Measurements from ENCODE around the gene ENC1.

The ENC1 gene

GRCh38 chr5:74655716-74656115 lies 15.2 kb upstream of the ENC1 start:
- DNase-seq: no peak

DNA sequence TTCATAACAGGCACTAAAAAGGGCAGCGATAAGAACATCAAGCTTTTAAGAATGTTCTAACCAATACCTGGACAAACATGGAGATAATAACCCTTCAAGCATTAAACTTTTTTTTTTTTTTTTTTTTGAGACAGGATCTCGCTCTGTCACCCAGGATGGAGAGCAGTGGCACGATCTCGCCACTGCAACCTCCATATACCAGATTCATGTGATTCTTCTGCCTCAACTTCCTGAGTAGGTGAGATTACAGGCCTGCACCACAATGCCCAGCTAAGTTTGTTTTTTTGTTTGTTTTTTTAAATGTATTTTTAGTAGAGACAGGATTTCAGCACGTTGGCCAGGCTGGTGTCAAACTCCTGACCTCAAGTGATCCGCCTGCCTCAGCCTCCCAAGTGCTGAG lies 14.7 kb upstream of the ENC1 start:
- DNase-seq: no peak

DNA sequence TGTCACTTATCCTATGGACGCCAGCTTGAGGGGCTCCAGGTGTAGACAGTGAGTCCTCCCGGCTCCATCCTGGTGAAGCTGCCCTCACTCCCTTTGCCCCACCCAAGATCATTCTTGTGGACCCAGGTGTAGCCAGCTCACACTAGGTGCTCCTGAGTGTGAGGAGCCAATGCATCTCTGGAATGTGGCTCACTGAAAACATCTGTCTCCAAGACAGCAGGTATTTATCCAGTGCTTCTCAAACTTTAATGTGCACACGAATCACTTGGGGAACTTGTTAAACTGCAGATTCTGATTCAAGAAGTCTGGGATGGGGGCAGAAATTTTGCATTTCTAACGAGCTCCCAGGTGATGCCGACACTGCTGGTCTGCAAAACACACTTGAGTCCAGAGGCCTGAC lies 13.5 kb upstream of the ENC1 start:
- no peak for DNase-seq

GRCh38 chr5:74652576-74652975 lies 12.0 kb upstream of the ENC1 start:
- no peak for DNase-seq

- no peak for DNase-seq
Measured at GRCh38 chr5:74651710-74652109, 11.2 kb upstream of the ENC1 start.

DNA sequence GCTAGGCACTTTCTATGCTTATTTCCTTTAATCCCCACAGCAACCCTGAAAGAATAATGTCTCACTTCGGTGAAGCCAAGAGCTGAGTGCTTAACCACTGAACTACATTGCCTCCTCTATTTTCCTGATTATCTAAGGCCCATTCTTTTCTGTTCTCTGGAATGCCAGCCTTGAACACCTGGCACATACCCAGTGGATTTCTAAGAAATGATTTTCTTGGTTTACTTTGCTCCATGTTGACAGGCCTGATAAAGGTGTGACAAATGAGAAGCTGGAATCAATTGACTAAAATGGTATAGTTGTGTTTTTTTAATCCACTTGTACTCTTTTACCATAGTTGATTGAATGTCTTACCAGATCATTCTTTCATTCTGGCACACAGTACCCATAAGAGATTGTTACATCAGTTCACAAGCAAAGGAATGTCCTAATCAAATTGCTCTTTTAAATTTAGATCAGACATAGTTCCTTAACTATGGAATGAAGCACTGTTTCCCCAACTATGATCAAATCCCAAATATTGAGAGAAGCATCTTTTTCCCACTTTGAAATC lies 9.0 kb upstream of the ENC1 start:
- DNase-seq: no peak

DNA sequence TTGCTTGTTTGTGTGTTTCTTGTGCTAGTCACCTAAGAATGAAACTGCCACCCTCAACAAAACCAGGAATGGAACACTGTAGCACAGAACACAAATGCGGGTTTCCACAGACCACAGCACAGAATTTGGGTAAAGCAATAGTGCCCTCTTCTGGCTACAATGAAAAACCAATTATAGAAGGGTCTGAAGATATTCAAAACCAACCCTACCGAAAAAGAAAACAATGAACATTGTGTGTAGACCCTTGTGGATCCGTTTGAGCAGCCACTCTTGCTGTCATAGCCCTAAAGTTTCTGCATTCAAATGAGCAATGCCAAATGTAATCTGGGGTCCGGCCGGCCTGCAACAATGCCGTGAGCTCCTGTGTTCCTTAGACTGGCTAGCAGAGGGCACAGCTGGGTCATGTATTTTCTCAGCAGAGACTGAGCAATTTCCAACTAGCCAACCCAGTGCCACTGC lies 8.3 kb upstream of the ENC1 start:
- peak; percentile 64 for DNase-seq

- DNase-seq: peak; percentile 57
Measured at GRCh38 chr5:74647096-74647495, 6.6 kb upstream of the ENC1 start.

GRCh38 chr5:74643111-74643562 lies 2.6 kb upstream of the ENC1 start:
- no peak for DNase-seq

DNA sequence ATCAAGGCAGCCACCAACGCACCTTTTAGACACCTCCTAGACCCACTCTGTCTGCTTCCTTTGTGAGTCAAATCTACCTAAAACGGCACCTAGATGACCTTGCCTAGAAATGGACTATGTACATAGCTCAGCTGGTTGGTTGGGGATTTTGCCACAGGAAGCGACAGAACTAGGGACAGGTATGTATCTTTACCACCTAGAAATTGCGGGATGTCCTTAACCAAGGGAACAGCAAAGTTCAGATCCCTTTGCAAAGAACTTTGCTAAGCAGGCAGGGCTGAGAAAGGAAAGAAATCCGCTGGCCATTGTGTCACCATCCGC lies 2.0 kb upstream of the ENC1 start:
- DNase-seq: no peak

DNA sequence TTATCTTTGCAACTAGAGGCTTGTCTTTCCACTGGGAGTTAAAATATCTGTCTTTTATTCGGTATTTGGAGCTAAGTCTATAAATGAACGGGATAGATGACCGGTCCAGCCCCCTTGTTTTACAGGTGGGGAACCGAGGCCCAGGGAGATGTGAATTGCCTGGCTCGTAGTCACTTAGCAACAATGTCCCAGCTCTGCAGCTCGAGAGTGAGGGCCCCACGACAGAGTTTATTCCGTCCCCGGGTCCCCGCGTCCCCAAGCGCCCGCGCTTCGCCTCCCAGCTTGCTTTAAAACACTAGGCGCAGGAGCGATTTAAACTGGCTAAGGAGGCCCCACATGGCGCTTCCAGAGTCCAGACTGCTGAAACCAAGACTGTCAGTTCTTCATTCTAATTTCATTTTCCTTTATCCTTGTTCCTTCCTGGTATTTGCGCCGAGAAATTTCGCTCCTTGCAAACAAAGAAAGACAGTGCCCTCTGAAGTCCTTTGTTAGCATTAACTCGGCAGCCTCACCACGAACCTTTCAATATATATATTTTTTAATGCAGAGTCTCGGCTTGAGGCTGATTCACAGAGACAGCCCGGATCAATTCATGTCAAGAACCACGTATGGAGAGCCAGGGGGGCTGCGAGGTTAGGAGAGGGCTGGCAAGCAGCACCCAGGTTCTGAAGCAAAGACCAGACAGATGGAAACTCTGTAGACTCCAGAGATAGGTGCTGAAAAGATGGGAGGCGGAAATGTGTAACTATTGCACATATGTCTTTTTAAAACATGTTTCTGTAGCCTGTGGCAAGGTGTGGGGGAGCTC lies 1.4 kb upstream of the ENC1 start:
- DNase-seq: peak; percentile 32

DNA sequence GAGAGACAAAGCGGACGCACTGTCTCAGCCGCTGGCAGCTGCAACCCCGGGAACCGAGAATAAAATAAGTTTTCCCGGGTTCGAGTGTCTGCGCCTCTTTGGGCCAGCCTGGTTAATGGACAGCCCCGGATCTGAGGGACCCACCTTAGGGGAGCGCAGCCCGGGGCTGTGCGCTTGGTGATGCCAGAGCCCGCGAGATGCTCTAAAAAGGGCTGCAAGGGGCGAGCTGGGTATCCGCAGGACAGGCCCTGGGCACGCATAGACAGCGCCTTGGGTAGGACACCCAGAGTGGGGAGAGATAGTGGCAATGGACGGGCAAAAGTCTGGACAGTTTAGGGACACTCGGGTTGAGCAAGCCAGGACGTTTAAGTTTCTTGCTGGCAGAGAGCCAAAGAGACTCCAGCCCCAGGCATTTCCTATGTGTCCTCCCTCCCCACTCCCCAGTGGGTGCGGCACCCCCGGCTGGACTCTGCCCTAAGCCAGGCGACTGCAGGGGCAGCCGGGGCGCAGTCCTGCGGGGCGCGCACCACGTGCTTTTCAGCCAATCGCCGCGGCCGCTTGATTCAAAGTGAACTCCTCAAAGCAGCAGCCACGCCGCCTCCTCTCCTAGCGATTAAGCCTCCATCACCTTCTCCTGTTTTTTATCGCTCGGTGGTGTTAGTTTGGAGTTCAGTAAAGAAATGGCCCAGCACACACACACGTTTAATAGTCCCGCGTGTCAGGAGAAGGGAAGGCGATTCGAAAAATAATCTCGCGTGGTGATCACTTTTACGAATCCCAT lies 616 bp upstream of the ENC1 start:
- DNase-seq: peak; percentile 66

GRCh38 chr5:74639807-74640449 lies 600 bp downstream of the ENC1 start:
- no peak for DNase-seq

DNA sequence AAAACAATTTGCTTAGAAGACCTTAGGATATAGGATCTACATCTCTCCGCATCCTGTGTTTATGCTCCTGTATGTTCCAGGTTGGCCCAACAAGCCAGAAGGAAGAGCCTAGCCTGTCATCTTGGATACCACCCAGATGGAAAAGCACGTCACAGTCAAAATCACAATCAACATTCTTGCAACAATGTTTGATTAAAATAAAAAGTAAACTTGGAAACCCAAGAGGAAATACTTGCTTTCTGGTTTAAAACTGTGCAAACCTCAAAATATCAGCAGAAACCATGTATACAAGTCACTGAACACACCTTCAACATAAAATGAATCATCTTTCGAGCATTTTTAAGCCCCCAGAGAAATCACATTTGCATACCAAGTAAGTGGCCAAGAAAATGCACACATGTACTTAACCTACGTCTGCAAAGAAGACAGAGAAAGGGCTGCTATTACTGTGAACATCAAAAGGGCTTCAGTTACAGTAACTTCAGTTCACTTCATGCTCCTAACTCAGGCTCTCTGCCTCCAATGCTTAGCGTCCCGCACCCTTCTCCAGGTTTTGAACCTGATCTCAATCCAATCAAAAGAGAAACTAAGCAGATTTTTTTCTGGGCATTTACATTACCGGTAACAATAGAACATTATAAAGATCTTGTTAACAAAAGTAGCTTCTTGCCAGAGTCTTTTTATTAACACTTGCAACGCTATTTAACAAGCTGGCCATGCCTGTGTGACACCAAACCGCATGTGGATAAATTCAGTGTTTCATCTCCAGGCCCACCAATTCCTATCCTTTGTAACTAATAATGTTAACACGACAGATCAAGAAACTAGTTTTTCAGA lies 1.3 kb downstream of the ENC1 start:
- DNase-seq: no peak

DNA sequence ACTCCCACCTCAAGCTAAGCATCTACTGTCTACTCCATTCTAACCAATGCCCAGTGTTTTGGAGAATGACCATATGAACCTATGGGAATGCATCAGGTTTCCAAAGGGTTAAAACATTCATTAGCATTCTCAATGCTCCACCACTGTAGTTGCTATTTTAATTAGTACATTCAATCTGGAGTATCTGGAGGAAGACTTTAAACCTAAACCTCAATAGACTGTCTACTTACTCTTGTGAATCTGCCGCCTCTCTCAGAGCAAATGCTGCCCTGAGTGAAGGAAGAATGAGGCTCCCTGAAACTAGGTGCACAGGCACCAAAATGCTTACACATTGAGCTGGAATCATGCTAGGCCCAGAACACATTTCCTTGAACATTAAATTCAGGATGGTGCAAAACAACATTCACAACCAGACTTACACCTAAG lies 2.0 kb downstream of the ENC1 start:
- no peak for DNase-seq

GRCh38 chr5:74636552-74636951 lies 4.0 kb downstream of the ENC1 start:
- no peak for DNase-seq

DNA sequence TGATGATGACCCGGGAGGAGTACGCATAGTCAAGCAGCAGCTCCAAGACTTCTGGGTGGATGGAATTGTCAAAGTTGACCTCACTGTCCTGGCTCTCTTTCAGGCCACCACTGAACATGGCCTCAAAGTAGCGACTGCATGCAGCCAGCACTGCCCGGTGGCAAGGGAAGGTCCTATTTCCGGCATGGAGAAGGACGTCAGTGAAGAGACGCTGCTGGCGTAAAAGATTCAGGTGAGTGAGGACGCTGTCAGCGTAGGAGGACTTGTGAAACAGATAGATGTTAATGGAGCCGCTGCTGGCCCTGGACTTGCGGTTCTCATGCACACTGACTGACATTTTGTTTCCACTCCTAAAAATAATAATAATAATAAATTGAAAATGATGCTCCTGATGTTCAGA lies 4.4 kb downstream of the ENC1 start:
- DNase-seq: no peak

DNA sequence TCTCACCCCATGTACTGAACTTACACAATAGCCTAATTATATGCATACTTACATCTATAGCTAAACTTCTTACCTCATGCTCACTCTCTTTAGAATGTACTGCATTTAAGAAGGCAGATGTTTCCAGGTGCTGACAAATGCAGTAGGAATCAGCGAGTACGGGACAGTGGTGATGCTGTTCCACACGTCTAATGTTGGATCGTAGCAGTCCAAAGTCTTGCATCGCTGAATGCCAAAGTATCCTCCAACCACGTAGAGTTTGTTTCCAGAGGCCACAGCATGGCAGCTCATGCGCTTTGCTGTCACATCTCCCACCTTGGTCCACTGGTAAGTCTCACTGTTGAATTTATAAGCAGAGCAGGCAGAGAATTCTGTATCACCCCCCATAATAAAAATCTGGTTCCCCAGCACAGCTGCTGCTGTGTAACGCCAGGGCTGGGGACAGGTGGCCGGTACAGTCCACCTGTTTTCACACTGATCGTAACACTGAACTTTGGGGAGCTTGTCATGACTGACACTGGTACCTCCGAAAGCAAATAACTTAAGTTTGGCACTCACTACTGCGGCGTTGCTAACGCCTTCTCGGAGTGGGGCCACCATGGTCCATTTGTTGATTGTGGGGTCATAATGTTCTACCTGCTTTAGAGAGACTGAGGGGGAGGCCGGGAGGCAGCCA lies 5.8 kb downstream of the ENC1 start:
- no peak for DNase-seq

- DNase-seq: no peak
Measured at GRCh38 chr5:74633695-74634094, 6.8 kb downstream of the ENC1 start.

DNA sequence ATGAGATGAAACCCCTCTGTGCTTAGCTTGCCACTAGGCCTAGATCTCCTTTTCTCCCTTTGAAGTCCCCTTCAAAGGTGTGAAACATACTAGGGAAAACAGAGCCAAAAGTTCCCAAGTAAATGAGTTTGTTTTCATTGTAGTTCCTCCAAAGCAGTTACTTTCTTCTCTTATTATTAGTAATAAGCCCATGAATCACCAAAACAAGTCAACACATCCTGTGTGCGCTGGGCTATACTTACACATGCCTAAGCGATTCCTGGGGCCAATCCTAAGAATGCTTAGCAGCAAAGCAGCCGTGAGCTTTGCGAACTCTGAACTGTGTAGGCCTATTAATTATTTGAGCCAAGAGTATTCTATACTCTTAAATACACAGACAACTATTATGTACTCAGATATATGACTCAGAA lies 7.6 kb downstream of the ENC1 start:
- DNase-seq: no peak

DNA sequence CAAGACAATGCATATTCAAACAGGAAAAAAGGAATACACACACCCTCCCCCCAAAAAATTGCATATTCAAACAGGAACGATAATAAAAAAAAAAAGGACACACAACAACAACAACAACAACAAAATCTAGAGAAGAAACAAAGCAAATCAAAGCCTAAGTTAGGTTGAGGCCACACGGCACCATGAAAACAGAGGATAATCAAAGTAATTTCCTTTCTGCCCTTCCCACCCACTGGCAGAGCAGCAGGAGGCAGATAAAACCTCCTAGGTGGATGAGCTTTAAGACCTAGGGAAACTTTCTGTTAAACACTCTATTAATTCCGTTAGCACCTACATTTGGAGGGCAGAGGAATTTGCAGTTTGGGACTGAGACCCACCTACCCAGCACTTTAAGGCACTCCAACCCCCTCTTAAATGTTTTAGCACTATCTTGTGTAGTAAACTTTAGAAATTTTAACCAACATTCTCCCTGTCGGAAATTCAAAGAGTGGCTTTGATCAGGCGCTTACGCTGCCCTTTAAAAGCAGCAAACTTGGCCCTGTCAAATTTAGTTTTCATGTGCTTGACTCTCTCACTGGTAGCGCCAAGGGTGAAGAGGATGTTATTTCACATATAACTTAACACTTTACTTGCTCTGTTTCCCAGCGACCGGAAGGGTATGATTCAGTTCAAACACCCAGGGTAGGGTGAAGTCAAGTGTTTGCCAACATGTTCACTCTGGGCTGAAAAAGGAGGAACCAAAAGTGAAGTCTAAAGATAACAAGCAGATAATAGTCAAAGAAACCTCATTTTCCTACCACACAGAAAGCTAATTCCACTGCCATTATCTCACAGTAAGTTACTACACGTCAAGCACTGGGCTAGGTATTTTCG lies 9.2 kb downstream of the ENC1 start:
- DNase-seq: no peak
